Stimulated activated CD8-positive, alpha-beta memory T cell treated with anti-CD3 and anti-CD28 coated beads, Interleukin-2, amount 100 ng/mL, for 48 hours (primary cell): ENCODE measurements around the gene CDC42BPB.

Source experiments
- DNase-seq, 2 donors: peaks; one replicate each; pipeline ENCODE4 v3.0.0-alpha.2; 2020; ENCODE audit warnings: low read depth in 2 of 2

The CDC42BPB gene

GRCh38 chr14:102967506-102967795 is 89.9 kb downstream of the CDC42BPB start:
- DNase-seq: no peak

- DNase-seq: no peak
Measured at GRCh38 chr14:102966681-102967505, 90.5 kb downstream of the CDC42BPB start.

- DNase-seq: no peak
Measured at GRCh38 chr14:102965971-102966655, 91.2 kb downstream of the CDC42BPB start.

GRCh38 chr14:102965282-102965681 is 92.1 kb downstream of the CDC42BPB start:
- DNase-seq: no peak

GRCh38 chr14:102964152-102964730 is 93.1 kb downstream of the CDC42BPB start:
- no peak for DNase-seq

GRCh38 chr14:102962111-102962627 is 95.2 kb downstream of the CDC42BPB start:
- DNase-seq: no peak

GRCh38 chr14:102958461-102958860 is 98.9 kb downstream of the CDC42BPB start:
- DNase-seq: no peak

GRCh38 chr14:102957222-102957621 is 100.1 kb downstream of the CDC42BPB start:
- no peak for DNase-seq

GRCh38 chr14:102955636-102956408 is 101.5 kb downstream of the CDC42BPB start:
- no peak for DNase-seq

GRCh38 chr14:102954081-102954789 is 103.1 kb downstream of the CDC42BPB start:
- no peak for DNase-seq

- no peak for DNase-seq
Measured at GRCh38 chr14:102953100-102953499, 104.2 kb downstream of the CDC42BPB start.

- DNase-seq: no peak
Measured at GRCh38 chr14:102952276-102952675, 105.1 kb downstream of the CDC42BPB start.

- DNase-seq: no peak
Measured at GRCh38 chr14:102951799-102952198, 105.5 kb downstream of the CDC42BPB start.

- no peak for DNase-seq
Measured at GRCh38 chr14:102951034-102951433, 106.3 kb downstream of the CDC42BPB start.

- DNase-seq: no peak
Measured at GRCh38 chr14:102949801-102950451, 107.4 kb downstream of the CDC42BPB start.

- DNase-seq: no peak
Measured at GRCh38 chr14:102949062-102949800, 108.1 kb downstream of the CDC42BPB start.

GRCh38 chr14:102948698-102949061 is 108.7 kb downstream of the CDC42BPB start:
- DNase-seq: no peak

- no peak for DNase-seq
Measured at GRCh38 chr14:102947321-102948103, 109.8 kb downstream of the CDC42BPB start.

- DNase-seq: no peak
Measured at GRCh38 chr14:102945346-102946130, 111.8 kb downstream of the CDC42BPB start.
